NCI-H146 treated with DMSO at 0.1 percent for 48 hours (cell line): ENCODE results near the gene THSD4.
"Not testable (repeated sequence)": the region's sequence is repeated elsewhere in the genome, so short reads cannot be mapped to it uniquely, and the experiment has no call there.

Source experiments
- DNase-seq: peaks from one replicate; lab custom pipeline; 2025; ENCODE audit not compliant: unreplicated experiment; lab: John Stamatoyannopoulos, UW

THSD4 gene

DNA sequence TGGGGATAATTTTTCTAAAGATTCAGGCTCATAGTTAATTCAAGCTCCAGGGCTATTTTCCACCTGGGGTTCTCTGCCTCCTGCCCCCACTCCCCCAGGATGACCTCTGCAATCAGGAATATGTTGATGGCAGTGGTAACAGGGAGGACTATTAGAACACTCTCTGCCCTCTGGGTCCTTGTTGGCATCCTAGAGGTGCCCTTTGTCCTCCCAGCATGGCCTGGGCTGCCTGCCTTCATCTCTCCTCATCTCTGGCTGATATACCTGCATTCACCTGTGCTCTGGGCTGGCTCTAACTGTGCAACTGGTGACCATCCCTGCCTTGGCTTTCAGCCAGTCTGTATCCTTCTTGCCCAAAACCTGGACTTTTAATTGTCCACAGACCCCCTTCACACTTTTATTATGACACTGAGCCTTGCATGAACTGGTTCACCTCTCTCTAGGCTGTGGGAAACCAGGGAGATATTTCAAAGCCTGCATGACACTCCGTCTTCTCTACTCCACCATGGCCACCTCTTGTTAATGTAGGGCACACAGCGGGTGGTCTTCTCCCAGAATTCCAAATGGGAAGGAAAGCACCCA, 199.8 kb downstream of the THSD4 start:
- no peak for DNase-seq

DNA sequence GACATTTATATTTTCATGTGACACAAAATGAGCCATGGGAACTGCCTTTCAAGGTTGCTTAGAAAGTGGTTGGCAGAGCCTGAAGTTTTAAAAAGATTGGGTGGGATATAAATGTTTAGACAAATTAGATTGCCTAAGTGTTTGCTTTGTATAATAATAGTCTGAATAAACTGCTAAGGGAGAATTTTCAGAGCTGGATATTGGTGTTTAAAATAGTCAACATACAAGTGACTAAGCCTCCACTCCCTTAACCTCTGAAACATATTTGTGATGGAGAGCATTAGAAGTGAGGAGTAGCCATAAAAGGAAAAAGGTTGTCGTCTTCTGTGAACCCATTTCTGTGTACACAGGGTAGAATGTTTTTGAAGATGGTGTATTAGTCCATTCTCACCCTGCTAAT, 201.6 kb downstream of the THSD4 start:
- no peak for DNase-seq

DNA sequence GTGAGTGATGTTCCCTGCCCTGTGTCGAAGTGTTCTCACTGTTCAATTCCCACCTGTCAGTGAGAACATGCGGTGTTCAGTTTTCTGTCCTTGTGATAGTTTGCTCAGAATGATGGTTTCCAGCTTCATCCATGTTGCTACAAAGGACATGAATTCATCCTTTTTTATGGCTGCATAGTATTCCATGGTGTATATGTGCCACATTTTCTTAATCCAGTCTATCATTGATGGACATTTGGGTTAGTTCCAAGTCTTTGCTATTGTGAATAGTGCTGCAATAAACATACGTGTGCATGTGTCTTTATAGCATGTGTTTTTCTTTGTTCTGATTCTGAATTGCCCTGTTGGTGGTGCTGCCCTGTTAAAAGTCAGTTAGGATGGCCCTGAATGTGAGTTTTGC, 204.2 kb downstream of the THSD4 start:
- DNase-seq: not testable (repeated sequence)

DNA sequence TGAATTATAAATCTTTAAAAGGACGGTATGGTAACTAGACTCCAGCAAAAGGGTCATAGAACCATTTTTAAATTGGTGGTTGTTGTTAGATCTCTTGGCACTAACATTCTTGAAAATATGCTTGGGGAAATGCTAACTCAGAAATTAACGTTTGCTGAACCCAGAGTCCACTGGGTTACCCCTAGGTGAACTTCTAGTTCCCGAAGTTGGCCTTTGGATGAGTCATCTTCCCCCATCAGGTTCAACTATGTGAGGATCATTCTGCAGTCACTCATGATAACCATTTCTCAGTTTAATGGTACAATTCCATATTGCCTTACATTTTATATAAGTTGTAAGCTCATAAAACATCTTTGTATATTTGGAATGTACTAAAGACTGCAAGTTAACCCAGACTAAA, 204.7 kb downstream of the THSD4 start:
- DNase-seq: no peak

DNA sequence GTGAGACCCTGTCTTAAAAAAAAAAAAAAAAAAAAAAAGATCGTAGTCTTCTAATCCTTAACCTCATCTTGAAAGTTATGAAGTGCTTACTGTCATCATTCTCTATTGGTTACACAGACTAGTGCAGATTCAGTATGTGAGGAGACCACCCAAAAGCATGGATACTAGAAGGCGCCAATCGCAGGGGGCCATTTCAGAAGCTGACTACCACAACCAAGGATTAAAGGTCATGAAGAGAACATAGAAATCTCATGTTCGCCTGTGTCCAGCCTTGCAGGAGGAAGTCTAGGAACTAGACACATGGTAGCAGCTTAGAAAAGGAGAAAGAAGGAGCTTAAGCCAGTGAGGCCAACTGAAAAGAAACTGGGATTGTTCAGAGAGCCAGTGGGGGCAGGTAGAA, 207.8 kb downstream of the THSD4 start:
- no peak for DNase-seq

DNA sequence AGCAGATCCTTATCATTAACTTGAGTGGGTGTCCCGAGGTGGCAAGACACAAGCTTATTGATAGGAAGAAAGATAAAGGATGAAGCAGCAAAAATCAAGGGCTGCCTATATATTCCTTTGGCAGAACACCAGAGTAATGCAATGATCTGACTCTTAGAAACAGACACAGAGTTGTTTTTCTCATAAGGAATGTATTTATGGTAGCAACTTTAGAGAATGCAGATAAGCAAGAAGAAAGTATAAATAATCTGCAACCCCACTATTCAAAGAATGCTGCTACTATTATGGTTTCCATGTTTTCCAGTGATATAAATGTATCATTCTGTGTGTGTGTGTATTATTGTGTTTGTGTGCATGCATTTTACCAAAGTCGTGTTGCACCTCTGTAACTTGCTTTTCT, 208.3 kb downstream of the THSD4 start:
- no peak for DNase-seq

DNA sequence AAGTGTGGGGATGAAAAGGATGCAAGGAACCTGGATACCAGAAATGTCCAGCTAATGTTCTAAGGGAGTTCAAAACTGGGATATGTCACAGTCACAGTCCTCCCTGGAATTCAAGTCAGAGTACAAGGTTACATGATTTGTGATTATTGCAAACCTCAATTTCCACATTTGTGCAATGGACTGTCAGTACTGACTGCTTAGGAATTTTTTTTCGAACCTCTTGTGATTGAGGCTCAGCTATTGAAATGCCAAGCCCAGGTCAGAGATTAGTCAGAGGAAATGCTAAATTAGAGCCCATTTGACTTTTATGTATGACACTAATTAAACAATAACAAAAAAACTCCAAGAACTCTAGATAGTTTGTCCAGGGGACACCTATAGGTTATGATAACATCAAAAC, 210.2 kb downstream of the THSD4 start:
- no peak for DNase-seq

DNA sequence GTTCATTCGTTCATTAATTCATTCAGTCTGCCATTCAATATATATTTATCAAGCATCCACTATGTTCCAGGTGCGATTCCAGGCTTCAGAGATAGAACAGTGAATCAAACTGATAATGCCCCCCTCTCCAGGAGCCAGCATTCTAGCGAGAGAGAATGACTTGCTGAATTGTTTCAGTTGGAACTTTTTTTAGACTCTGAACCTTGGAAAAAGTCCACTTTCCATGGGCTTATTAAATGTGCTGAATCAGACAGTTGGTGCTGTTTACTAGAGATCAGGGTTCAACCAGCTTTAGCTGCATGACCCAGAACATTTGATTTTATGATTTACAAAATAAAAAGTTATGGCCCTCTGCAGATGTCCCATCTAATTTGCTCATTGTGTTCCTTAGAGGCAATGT, 213.2 kb downstream of the THSD4 start:
- no peak for DNase-seq

DNA sequence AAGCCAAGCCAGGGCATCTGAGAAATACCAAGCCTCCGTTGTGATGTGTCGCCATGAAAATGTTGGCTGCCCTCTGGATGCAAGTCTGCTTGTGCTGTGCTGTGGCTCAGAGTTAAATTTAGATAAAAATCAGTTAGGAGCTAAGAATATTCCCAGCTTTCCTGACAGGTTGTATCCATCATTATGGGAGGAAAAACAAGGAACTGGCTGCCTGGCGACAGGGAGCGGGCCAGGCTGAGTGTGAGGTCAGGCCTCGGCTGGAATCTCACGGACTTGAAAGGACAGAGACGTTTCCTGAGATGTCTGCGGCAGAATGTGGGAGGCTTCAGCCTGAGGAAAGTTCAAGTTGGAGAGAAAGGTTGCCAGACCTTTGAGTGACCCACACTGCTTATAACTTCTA, 213.8 kb downstream of the THSD4 start:
- no peak for DNase-seq

DNA sequence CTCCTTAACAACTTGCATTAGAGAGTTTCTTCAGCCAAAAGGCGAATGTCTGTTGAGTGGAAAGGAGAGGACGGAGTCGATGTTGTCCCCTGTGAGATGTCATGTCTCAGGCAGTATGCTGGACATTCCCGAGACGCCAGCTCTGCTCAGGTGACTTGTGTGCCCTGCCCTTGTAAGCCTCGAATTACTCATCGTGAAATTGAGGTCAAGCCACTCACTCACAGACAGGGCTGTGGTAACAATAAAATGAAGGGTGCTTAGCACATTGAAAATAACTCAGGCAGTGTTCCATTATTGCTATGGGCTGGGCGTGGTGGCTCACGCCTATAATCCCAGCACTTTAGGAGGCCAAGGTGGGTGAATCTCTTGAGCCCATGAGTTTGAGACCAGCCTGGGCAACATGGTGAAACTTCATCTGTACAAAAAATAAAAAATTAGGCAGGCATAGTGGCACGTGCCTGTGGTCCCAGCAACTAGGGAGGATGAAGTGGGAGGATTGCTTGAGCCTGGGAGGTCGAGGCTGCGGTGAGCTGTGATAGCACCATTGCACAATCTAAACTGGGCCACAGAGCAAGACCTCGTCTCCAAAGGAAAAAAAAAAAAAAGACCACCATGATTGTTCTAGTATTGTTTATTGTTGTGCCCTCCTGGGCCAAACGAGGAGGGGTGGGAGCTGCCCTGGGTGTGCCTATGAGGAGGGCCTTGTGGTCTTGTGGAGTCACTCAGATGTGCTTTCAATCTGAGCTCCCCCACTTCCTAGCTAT, 214.4 kb downstream of the THSD4 start:
- DNase-seq: no peak

DNA sequence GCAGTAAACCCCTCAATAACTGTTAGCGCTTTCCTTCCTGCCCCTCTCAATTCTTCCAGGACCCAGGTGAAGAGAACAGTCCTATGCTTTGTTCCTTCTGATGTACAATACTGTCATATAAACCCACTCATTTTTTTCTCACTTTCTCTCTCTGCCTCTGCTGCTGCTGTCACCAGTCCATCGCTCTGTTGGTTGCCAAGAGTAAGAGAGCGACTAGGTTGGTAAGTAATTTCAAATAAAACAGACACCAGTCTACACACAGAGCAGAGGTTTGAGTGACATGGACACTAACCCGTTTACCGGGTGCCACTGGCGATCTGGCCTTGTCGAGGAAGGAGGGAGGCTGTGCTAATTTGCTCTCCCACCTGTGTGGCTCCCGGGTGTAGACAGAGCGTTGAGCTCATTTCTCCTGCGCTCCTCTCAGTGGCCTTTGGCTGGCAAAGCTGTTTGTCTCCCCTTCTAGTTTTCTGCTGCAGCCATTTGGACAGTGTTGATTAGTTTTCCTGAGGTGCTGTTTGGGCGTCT, 215.4 kb downstream of the THSD4 start:
- no peak for DNase-seq

DNA sequence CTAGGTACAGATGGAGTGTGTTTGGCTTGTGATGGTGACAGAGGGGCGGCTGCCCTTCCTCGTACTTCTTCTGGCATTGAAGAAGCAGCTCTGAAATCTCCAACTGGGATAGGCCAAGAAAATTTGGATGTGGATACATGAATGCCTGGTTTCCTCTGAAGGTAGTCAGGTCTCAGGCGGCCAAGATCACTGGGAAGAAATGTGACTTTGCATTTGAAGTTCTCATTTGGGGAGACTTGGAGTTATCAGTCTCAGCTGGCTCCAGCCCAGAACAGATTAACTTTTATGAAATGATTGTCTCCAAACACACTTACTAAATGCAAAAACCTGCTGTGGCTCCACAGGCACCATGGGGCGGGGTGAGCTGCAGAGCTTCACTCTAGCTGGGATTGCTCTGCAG, 215.9 kb downstream of the THSD4 start:
- DNase-seq: no peak

DNA sequence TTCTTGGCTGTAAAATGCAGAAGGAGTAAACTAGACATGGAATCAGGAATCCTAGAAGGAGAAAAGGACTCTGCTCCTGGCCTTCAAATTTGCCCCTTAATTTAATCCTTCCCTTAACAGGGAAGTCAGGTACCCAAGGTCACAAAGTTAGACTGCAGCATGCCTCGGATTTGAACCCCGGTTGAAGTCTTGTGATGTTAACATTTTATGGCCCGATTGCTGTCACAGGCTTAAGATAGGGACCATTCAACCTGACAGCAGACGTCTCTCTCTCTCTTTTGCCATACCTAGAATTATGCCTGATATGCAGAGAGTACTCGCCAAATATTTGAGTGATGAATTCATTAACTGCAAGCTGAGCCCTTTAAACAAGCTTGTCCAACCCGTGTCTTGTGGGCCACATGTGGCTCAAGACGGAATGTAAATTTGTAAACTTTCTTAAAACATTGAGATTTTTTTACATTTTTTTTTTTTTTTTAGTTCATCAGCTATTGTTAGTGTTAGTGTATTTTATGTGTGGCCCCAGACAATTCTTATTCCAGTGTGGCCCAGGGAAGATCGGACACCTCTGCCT, 217.2 kb downstream of the THSD4 start:
- DNase-seq: no peak

DNA sequence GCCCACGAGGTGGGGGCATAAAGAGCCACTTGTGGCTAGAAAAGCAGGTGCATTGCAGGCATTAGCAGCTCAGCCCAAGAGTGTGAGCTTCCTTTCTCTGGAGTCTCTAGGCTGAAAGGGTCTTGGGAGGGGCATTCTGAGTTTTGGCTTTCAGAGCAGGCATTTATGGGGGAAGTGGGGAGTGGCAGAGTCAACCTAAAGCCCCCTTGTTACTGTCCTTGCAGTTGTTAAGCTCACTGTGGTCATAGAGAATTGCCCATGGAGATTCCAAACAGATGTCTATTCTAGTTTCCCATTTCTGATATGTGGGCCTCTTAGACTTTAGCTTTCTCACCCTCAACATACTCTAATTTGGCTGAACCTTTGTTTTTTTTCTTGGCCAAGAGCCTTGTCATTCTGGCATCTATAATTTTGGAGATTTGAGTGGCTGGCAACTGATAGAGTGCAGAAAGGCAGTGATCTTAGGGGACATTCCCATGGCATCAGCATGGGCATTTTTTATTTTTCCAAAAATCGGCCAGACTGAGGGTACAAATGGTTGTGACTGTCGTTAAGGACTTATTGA, 217.9 kb downstream of the THSD4 start:
- DNase-seq: no peak

DNA sequence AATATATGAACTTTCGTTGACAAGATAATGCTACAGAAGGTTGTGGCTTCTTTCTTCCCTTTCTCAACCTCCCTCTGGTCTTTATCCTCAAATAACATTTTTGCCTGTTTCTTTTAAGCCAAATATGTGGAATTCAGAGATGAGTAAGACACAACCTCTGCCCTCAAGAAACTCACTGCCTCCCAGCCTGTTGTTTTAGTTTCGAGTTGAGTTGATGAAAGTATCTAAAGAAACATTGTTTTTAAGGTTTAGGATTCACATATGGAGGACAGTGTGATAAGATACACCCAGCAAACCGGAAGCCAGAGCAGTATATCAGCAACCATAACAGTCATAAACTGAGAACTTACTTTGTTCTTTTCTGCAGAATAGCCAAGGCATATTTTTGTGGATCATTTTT, 218.6 kb downstream of the THSD4 start:
- DNase-seq: no peak

DNA sequence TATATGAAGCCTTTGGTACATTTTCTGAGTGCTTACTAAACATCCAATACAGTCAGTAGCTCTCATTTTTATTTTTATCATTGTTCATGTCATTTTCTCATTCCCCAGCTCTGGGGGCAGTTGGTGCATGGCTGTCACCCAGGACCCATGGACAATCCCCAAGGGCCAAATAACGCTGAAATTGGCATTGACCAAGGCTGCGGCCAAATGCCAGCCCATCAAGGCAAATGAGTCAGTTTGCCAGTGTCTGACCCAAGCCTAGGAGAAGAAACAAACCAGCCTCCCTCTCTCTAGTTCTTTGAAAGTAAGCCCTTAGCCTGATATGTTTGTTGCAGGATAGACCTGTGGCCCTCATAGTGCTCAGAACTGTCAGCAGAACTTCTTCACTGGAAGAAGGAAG, 219.2 kb downstream of the THSD4 start:
- DNase-seq: no peak

DNA sequence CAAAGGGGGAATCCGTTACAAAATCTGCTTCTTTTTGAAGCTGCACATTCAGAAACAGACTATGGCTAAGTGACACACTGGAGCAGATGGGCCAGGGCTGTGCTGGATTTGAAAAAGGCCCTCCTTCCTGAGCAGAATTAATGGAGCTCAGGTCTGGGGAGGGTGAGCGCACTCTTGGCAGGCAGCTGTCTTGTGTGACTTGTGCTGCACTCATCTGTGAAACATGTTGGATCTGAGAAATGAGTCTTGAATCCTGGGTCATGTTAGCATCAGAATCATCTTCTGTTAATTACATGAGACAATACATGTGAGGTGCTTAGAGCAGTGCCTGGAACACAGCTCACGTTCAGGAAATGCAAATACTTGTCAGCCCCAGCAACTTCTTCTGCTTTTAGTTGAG, 219.6 kb downstream of the THSD4 start:
- DNase-seq: no peak

DNA sequence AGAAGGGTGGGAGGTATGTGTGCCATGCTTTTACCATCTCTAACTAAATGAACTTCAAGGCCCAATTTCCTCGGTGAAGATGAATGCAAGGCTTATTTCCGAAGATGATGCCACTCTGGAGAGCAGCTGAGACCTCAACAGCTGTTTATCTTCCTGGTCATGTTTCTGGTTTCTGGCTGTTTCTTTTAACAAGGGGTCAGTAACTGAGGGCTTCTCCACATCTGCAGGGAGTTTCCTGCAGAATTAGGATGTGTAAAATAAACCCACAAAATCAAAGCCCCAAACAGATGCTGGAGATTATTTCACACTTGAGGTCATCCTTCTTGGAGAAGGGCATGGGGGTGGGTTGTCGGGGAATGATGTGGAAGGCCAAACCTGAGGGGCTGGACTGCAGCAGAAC, 220.3 kb downstream of the THSD4 start:
- no peak for DNase-seq

DNA sequence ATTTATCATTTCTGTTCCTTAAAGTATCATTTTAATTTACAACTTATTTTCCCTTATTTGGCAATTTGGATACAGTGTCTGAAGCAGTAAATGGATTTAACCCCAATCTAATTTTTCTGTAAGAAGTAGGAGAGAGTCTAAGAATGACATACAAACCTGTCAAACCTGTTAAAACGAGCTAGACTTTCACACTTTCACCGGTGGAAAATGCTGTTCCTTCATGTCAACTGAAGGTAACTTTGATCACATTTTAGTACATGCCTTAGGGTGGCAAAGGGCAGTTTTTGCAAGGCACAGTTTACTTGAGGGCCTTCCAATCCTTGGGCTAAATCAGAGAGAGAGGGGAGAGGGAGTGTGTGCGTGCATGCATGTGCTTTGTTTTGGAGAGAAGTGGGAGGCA, 221.4 kb downstream of the THSD4 start:
- no peak for DNase-seq

DNA sequence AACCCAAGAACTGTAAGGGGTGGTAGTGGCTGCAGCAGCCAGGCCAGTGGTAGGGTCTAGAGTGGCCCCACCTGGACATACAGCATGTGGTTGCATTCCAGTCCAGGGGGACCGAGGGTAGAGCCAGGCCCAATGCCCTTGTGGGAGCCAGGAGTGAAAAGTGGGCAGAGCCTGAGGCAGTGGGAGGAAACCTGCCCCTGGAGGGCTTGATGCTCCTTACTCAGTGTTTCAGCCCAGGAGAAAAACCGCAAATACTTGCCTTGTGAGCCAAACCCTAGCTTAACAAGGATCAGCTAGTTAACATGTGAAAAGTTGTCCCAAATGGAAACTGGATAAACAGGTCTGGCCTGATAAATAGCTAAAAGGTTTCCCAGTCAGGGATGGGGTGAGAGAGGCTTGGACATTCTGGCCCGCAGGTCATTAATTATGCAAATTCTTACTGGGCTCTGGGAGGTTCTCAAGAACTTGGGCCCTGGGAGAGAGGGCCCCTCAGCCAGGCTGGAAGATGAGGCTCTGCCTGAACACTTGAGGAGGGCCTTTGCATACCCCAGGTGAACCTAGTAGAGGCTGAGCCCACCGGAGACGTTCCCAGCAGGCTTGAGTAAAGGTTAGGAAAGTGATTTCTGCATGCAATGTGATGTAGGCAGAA, 222.1 kb downstream of the THSD4 start:
- DNase-seq: no peak

DNA sequence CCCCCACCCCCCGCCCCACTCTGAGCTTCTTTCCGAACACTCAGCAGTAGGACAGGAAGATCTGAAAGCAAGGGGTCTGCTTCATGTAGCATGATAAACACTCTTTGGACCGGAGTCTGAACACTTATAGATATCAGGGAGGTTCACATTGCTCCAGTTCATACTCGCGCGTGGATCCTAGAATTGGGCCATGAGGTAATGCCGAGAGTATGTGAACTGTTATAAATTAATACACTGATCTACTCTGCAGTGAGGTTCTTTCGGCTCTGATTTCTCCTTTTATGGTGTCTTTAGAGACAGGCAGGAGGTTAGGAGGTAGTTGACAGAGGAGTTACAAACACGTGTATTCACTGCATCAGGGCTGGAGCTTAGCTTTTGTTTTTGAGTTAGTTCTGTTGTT, 223.0 kb downstream of the THSD4 start:
- DNase-seq: no peak
